K562 (cell line): Measurements from ENCODE around the gene EXOC7. TPM values are rescaled to one million over a fixed set of nuclear protein-coding genes. Genes with fewer than 3 reads are reported as not detected.

Experiments used
- CBFB ChIP-seq: sonication (generic); formaldehyde crosslinking; IDR thresholded peaks from 2 replicates; pipeline ENCODE4 v1.4.0; 2020; ENCODE audit warnings: mild to moderate bottlenecking, missing genetic modification reagents
- CEBPZ ChIP-seq: fragments of 150-350 bp; IDR thresholded peaks from 2 replicates; pipeline ENCODE4 v1.6.1; 2014; ENCODE audit warnings: low read depth, mild to moderate bottlenecking, low read length, borderline replicate concordance
- DDX20 ChIP-seq: fragments of 450-650 bp; IDR thresholded peaks from 2 replicates; pipeline ENCODE4 v1.6.1; 2016; ENCODE audit warnings: missing genetic modification characterization, low read depth, mild to moderate bottlenecking, missing compliant biosample characterization, moderate library complexity
- E2F3 ChIP-seq: fragments of 250-450 bp; sonication (Bioruptor Pico); IDR thresholded peaks from 2 replicates; pipeline ENCODE4 v1.4.0; 2020; ENCODE audit warnings: mild to moderate bottlenecking
- FOXA3 ChIP-seq, 2 experiments: fragments of 450-650 bp in 1 of 2; sonication (generic) in 1 of 2; formaldehyde crosslinking; IDR thresholded peaks in 1 of 2; conservative IDR thresholded peaks in 1 of 2; 2 replicates each; pipeline versions ENCODE4 v1.4.0 to v1.8.0; 2020 to 2022; ENCODE audit warnings: mild to moderate bottlenecking in 2 of 2, missing genetic modification reagents in 1 of 2
- HNRNPLL ChIP-seq: fragments of 200-400 bp; formaldehyde crosslinking; IDR thresholded peaks from 2 replicates; pipeline ENCODE4 v1.6.1; 2017; ENCODE audit warnings: low read length, low read depth, mild to moderate bottlenecking; ENCODE audit not compliant: poor library complexity, severe bottlenecking
- IRF2 ChIP-seq: sonication (generic); formaldehyde crosslinking; IDR thresholded peaks from 2 replicates; pipeline ENCODE4 v1.8.1; 2022; ENCODE audit warnings: mild to moderate bottlenecking, missing genetic modification reagents
- KDM2B ChIP-seq: fragments of 250-450 bp; sonication (Bioruptor Pico); IDR thresholded peaks from 2 replicates; pipeline ENCODE4 v1.8.0; 2021; ENCODE audit warnings: mild to moderate bottlenecking, moderate library complexity
- MLLT1 ChIP-seq, 2 experiments: fragments of 450-650 bp; IDR thresholded peaks; 2 replicates each; pipeline ENCODE4 v1.6.1; 2016
- NFE2L1 ChIP-seq: fragments of 450-650 bp; IDR thresholded peaks from 2 replicates; pipeline ENCODE4 v1.6.1; 2016; ENCODE audit warnings: missing genetic modification characterization, low read depth, mild to moderate bottlenecking, missing compliant biosample characterization, moderate library complexity, borderline replicate concordance
- NR4A1 ChIP-seq, 2 experiments: fragments of 250-450 bp in 1 of 2; fragments of 450-650 bp in 1 of 2; sonication (Bioruptor Pico) in 1 of 2; IDR thresholded peaks; 2 replicates each; pipeline versions ENCODE4 v1.4.0 to v1.6.1; 2016 to 2020; ENCODE audit warnings: mild to moderate bottlenecking in 2 of 2, missing compliant biosample characterization in 1 of 2, missing genetic modification characterization in 1 of 2, moderate library complexity in 1 of 2
- RAD51 ChIP-seq: fragments of 450-650 bp; IDR thresholded peaks from 2 replicates; pipeline ENCODE4 v1.7.1; 2016; ENCODE audit warnings: low read depth, mild to moderate bottlenecking, borderline replicate concordance
- RBBP5 ChIP-seq: fragments of 200-600 bp; sonication (generic); IDR thresholded peaks from 2 replicates; pipeline ENCODE4 v1.6.1; 2012; ENCODE audit warnings: borderline replicate concordance, mild to moderate bottlenecking, low read length, control low read depth, inconsistent platforms; ENCODE audit not compliant: insufficient read depth, poor library complexity, severe bottlenecking
- RBM39 ChIP-seq: fragments of 200-400 bp; formaldehyde crosslinking; optimal IDR thresholded peaks from 2 replicates; pipeline ENCODE3; 2018; ENCODE audit warnings: low read depth, low read length
- SNIP1 ChIP-seq: fragments of 450-650 bp; IDR thresholded peaks from 2 replicates; pipeline ENCODE4 v1.7.1; 2017; ENCODE audit warnings: low read depth, mild to moderate bottlenecking
- TAF15 ChIP-seq: fragments of 200-400 bp; formaldehyde crosslinking; IDR thresholded peaks from 2 replicates; pipeline ENCODE4 v1.6.1; 2017; ENCODE audit warnings: mild to moderate bottlenecking, low read depth, low read length, moderate library complexity
- TAF9B ChIP-seq: fragments of 450-650 bp; IDR thresholded peaks from 2 replicates; pipeline ENCODE4 v1.6.1; 2018; ENCODE audit warnings: mild to moderate bottlenecking; ENCODE audit not compliant: partially characterized antibody
- ZFX ChIP-seq: sonication (generic); formaldehyde crosslinking; IDR thresholded peaks from 2 replicates; pipeline ENCODE4 v1.8.0; 2022; ENCODE audit warnings: mild to moderate bottlenecking, missing genetic modification reagents, moderate library complexity
- ZNF384 ChIP-seq: IDR thresholded peaks from 2 replicates; pipeline ENCODE4 v1.6.1; 2012; ENCODE audit warnings: low read depth, low read length, improper control_type of control experiment
- ZNF431 ChIP-seq: sonication (generic); formaldehyde crosslinking; IDR thresholded peaks from 2 replicates; pipeline ENCODE4 v1.8.0; 2022; ENCODE audit warnings: mild to moderate bottlenecking, missing genetic modification reagents
- polyA plus RNA-seq, 8 experiments: library from polyadenylated mRNA; depleted of rRNA in 4 of 8; stranded (reverse) in 5 of 8; unstranded in 3 of 8; fragments of >200 nt; fragmentation: Nextera tagmentation in 2 of 8; fragmentation: Illumina TruSeq in 1 of 8; extraction: Ambion mirVana in 2 of 8; extraction: Trizol in 1 of 8; gene quantifications; 2 replicates each; pipeline versions ENCODE4 v1.2.1 to v1.2.3, GENCODE V29; 2011 to 2014; ENCODE audit warnings: inconsistent platforms in 1 of 8, missing spikeins in 1 of 8
- total RNA-seq, 7 experiments: library from RNA; depleted of rRNA in 6 of 7; stranded (reverse); fragments of >200 nt in 6 of 7; fragmentation: Illumina TruSeq in 2 of 7; extraction: Trizol in 2 of 7; gene quantifications; 2 replicates each; pipeline versions ENCODE4 v1.2.1 to v1.2.3, GENCODE V29; 2011 to 2021; ENCODE audit warnings: low replicate concordance in 1 of 7
- TF ChIP-seq, protein P1 (sequence below): IDR thresholded peaks from 2 replicates; pipeline ENCODE4 v1.6.1; 2011; ENCODE audit not compliant: insufficient read length; ENCODE audit errors: extremely low read depth

EXOC7 gene
- total and polyA plus RNA-seq, 9 of the 15 experiments (the other 6 are each of a cell fraction or from before 2014, with no cell fraction given), result 18.6 to 57.0 (median 35.0) TPM

GRCh38 chr17:76103274-76104139 lies at the start of gene EXOC7 (continued):
- no peak for TF ChIP-seq ZNF431 (CRISPR knock-in tag)
- TF ChIP-seq RAD51, result 0 out of 2 replicates have a peak, but pooled peaks have one; percentile 1
- no peak for TF ChIP-seq NR4A1 (CRISPR knock-in tag; IDR thresholded peaks at IDR 0.05)
- peak; percentile 67; the same call in 1 of the 2 replicates for TF ChIP-seq NR4A1 (tag; IDR thresholded peaks at IDR 0.05)
- no peak for TF ChIP-seq NFE2L1 (tag)
- TF ChIP-seq MLLT1 (IDR thresholded peaks at IDR 0.05), result no peak
- TF ChIP-seq ZFX (CRISPR knock-in tag), result peak; percentile 88
- TF ChIP-seq SNIP1, result no peak
- TF ChIP-seq FOXA3 (CRISPR knock-in tag; conservative IDR thresholded peaks at IDR 0.05 in 1 of 2, IDR thresholded peaks at IDR 0.05 in 1 of 2), result no peak
- peak; percentile 30 for TF ChIP-seq TAF9B
- no peak for TF ChIP-seq DDX20 (tag)
- TF ChIP-seq RBM39, result no peak
- no peak for TF ChIP-seq CEBPZ
- TF ChIP-seq IRF2 (CRISPR knock-in tag), result no peak
- TF ChIP-seq ZNF384, result no peak
- TF ChIP-seq KDM2B (CRISPR knock-in tag), result no peak
- TF ChIP-seq, protein P1, sequence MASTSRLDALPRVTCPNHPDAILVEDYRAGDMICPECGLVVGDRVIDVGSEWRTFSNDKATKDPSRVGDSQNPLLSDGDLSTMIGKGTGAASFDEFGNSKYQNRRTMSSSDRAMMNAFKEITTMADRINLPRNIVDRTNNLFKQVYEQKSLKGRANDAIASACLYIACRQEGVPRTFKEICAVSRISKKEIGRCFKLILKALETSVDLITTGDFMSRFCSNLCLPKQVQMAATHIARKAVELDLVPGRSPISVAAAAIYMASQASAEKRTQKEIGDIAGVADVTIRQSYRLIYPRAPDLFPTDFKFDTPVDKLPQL, result no peak
- no peak for TF ChIP-seq E2F3 (CRISPR knock-in tag)
- no peak for TF ChIP-seq CBFB (CRISPR knock-in tag)
- TF ChIP-seq TAF15, result no peak
- TF ChIP-seq RBBP5, result peak; percentile 59
- no peak for TF ChIP-seq HNRNPLL
